Prostate gland (tissue), 2 donors: Measurements from ENCODE around the gene KRT71.

ENCODE experiments used
- POLR2A ChIP-seq: fragments of 450-650 bp; IDR thresholded peaks from one replicate; pipeline ENCODE4 v1.6.1; 2016; ENCODE audit warnings: antibody characterized with exemption, mild to moderate bottlenecking
- POLR2AphosphoS5 ChIP-seq: sonication (generic); formaldehyde crosslinking; IDR thresholded peaks from one replicate; pipeline ENCODE4 v1.6.1; 2017; ENCODE audit warnings: antibody characterized with exemption
- TF ChIP-seq, protein P1 (sequence below), 4 experiments: fragments of 200-600 bp in 2 of 4; fragments of 450-650 bp in 2 of 4; sonication (generic) in 2 of 4; IDR thresholded peaks; 1 replicate in 3 of 4; 2 replicates in 1 of 4; pipeline ENCODE4 v1.5.1; 2016 to 2019; ENCODE audit warnings: antibody characterized with exemption in 4 of 4, mild to moderate bottlenecking in 2 of 4, moderate library complexity in 2 of 4

GRCh38 chr12:52527121-52527800 is 25.7 kb downstream of the KRT71 start:
- TF ChIP-seq, protein P1, sequence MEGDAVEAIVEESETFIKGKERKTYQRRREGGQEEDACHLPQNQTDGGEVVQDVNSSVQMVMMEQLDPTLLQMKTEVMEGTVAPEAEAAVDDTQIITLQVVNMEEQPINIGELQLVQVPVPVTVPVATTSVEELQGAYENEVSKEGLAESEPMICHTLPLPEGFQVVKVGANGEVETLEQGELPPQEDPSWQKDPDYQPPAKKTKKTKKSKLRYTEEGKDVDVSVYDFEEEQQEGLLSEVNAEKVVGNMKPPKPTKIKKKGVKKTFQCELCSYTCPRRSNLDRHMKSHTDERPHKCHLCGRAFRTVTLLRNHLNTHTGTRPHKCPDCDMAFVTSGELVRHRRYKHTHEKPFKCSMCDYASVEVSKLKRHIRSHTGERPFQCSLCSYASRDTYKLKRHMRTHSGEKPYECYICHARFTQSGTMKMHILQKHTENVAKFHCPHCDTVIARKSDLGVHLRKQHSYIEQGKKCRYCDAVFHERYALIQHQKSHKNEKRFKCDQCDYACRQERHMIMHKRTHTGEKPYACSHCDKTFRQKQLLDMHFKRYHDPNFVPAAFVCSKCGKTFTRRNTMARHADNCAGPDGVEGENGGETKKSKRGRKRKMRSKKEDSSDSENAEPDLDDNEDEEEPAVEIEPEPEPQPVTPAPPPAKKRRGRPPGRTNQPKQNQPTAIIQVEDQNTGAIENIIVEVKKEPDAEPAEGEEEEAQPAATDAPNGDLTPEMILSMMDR (IDR thresholded peaks at IDR 0.05), result no peak
- TF ChIP-seq POLR2A, result no peak
- TF ChIP-seq POLR2AphosphoS5, result no peak
